H1 (cell line): ENCODE measurements around the gene ZNF764. TPM values are rescaled to one million over a fixed set of nuclear protein-coding genes. Genes with fewer than 3 reads are reported as not detected.
"Not testable (repeated sequence)": the region's sequence is repeated elsewhere in the genome, so short reads cannot be mapped to it uniquely, and the experiment has no call there.

Experiments used
- CTCF ChIA-PET: fragments of 300-600 bp; sonication (Branson Sonifier 250); formaldehyde crosslinking; loops from one replicate; lab custom pipeline; 2021; ENCODE audit not compliant: partially characterized antibody; lab: Charles Lee
- POLR2A ChIA-PET: fragments of 300-600 bp; sonication (Branson Sonifier 250); formaldehyde crosslinking; loops from one replicate; lab custom pipeline; 2021; ENCODE audit warnings: inconsistent platforms; ENCODE audit not compliant: partially characterized antibody; lab: Charles Lee
- DNase-seq, 2 experiments: peaks; one replicate each; pipeline versions ENCODE4 v3.0.0 to v3.0.0-alpha.2; 2010 to 2022; ENCODE audit warnings: low spot score in 2 of 2, low read depth in 1 of 2, mixed read lengths in 1 of 2
- FAIRE-seq: peaks from 2 replicates; lab custom pipeline; 2011; peaks lifted over from hg19 to GRCh38; lab: Jason Lieb, UNC
- H2AFZ ChIP-seq: 2 replicates; pipeline ENCODE4 v1.8.1; 2012; ENCODE audit warnings: low read length, inconsistent platforms
- H2AK5ac ChIP-seq: 2 replicates; pipeline ENCODE4 v1.6.1; 2013; ENCODE audit warnings: low read depth, low read length
- H2BK120ac ChIP-seq: replicated peaks from 2 replicates; pipeline ENCODE3; 2013; ENCODE audit warnings: low read depth, low read length, inconsistent platforms
- H2BK12ac ChIP-seq: 2 replicates; pipeline ENCODE4 v1.6.1; 2013; ENCODE audit warnings: low read depth, low read length
- H2BK15ac ChIP-seq: 2 replicates; pipeline ENCODE4 v1.6.1; 2013; ENCODE audit warnings: low read length
- H2BK20ac ChIP-seq: 2 replicates; pipeline ENCODE4 v1.6.1; 2013; ENCODE audit warnings: low read length
- H2BK5ac ChIP-seq: 2 replicates; pipeline ENCODE4 v1.6.1; 2013; ENCODE audit warnings: low read depth, low read length
- H3K14ac ChIP-seq: 2 replicates; pipeline ENCODE4 v1.6.1; 2013; ENCODE audit warnings: inconsistent platforms; ENCODE audit not compliant: insufficient read length
- H3K18ac ChIP-seq: 2 replicates; pipeline ENCODE4 v1.6.1; 2013; ENCODE audit warnings: low read length; ENCODE audit errors: extremely low read depth
- H3K23ac ChIP-seq: 2 replicates; pipeline ENCODE4 v1.6.1; 2013; ENCODE audit warnings: inconsistent platforms; ENCODE audit not compliant: insufficient read length
- H3K23me2 ChIP-seq: 2 replicates; pipeline ENCODE4 v1.6.1; 2013; ENCODE audit warnings: low read depth, low read length
- H3K27ac ChIP-seq: 2 replicates; pipeline ENCODE4 v1.6.1; 2011; ENCODE audit warnings: low read depth, low read length, inconsistent platforms
- H3K27me3 ChIP-seq, 4 experiments: replicated peaks in 1 of 4; 1 replicate in 1 of 4; 2 replicates in 3 of 4; pipeline versions ENCODE4 v1.6.1 to v1.8.1; 2011 to 2013; ENCODE audit warnings: low read length in 3 of 4, mild to moderate bottlenecking in 3 of 4, inconsistent platforms in 2 of 4, mixed read lengths in 2 of 4, moderate library complexity in 1 of 4; ENCODE audit not compliant: control insufficient read depth in 3 of 4, insufficient read depth in 3 of 4; ENCODE audit errors: extremely low read depth in 1 of 4
- H3K36me3 ChIP-seq, 4 experiments: 2 replicates each; pipeline versions ENCODE4 v1.6.1 to v1.8.1; 2011 to 2013; ENCODE audit warnings: mild to moderate bottlenecking in 4 of 4, low read length in 3 of 4, moderate library complexity in 2 of 4, control low read depth in 1 of 4, inconsistent platforms in 1 of 4; ENCODE audit not compliant: insufficient read depth in 4 of 4, control insufficient read depth in 2 of 4
- H3K4ac ChIP-seq: replicated peaks from 2 replicates; pipeline ENCODE3; 2013; ENCODE audit warnings: low read length, low read depth, mixed read lengths, inconsistent platforms; ENCODE audit not compliant: insufficient read length
- H3K4me1 ChIP-seq, 4 experiments: replicated peaks in 1 of 4; 1 replicate in 1 of 4; 2 replicates in 3 of 4; pipeline versions ENCODE4 v1.6.1 to v1.8.1; 2011 to 2013; ENCODE audit warnings: low read length in 3 of 4, inconsistent platforms in 2 of 4, mixed read lengths in 1 of 4; ENCODE audit not compliant: insufficient read depth in 4 of 4, control insufficient read depth in 3 of 4
- H3K4me2 ChIP-seq, 2 experiments: 2 replicates each; pipeline versions ENCODE4 v1.6.1 to v1.8.1; 2011 to 2013; ENCODE audit warnings: low read depth in 2 of 2, low read length in 2 of 2, control low read depth in 1 of 2, inconsistent platforms in 1 of 2, mild to moderate bottlenecking in 1 of 2; ENCODE audit not compliant: insufficient read depth in 1 of 2
- H3K4me3 ChIP-seq, 4 experiments: fragments of 200-600, 300-600 bp in 1 of 4; sonication (generic), shearing (Covaris generic), sonication (Bioruptor Twin) in 1 of 4; 2 replicates each; pipeline versions ENCODE4 v1.5.1 to v1.8.1; 2011 to 2016; ENCODE audit warnings: low read length in 4 of 4, low read depth in 3 of 4, control low read depth in 2 of 4, inconsistent platforms in 2 of 4, mild to moderate bottlenecking in 2 of 4, mixed read lengths in 1 of 4, moderate library complexity in 1 of 4; ENCODE audit not compliant: insufficient read depth in 2 of 4; ENCODE audit errors: extremely low read depth in 1 of 4
- H3K56ac ChIP-seq: replicated peaks from 2 replicates; pipeline ENCODE3; 2013; ENCODE audit warnings: low read depth, mild to moderate bottlenecking, mixed read lengths, low read length, inconsistent platforms; ENCODE audit not compliant: insufficient read length
- H3K79me1 ChIP-seq: 2 replicates; pipeline ENCODE4 v1.6.1; 2013; ENCODE audit warnings: low read depth, low read length, control low read depth
- H3K79me2 ChIP-seq, 2 experiments: 2 replicates each; pipeline versions ENCODE4 v1.6.1 to v1.8.1; 2012 to 2013; ENCODE audit warnings: low read length in 2 of 2, mild to moderate bottlenecking in 2 of 2, inconsistent platforms in 1 of 2; ENCODE audit not compliant: insufficient read depth in 2 of 2, control insufficient read depth in 1 of 2
- H3K9ac ChIP-seq, 4 experiments: replicated peaks in 1 of 4; 1 replicate in 1 of 4; 2 replicates in 3 of 4; pipeline versions ENCODE4 v1.6.1 to v1.8.1; 2011 to 2013; ENCODE audit warnings: low read depth in 3 of 4, low read length in 3 of 4, control low read depth in 2 of 4, mild to moderate bottlenecking in 2 of 4, moderate library complexity in 2 of 4, inconsistent platforms in 1 of 4; ENCODE audit errors: extremely low read depth in 1 of 4
- H3K9me3 ChIP-seq, 2 experiments: 2 replicates each; pipeline versions ENCODE4 v1.6.1 to v1.8.1; 2012 to 2013; ENCODE audit warnings: mild to moderate bottlenecking in 2 of 2, moderate library complexity in 2 of 2, control low read depth in 1 of 2, inconsistent platforms in 1 of 2, low read depth in 1 of 2, low read length in 1 of 2, mixed read lengths in 1 of 2; ENCODE audit not compliant: insufficient read depth in 2 of 2
- H4K20me1 ChIP-seq, 2 experiments: replicated peaks in 1 of 2; 2 replicates each; pipeline versions ENCODE3 to v1.8.1; 2011 to 2013; ENCODE audit warnings: inconsistent platforms in 2 of 2, low read length in 2 of 2, mild to moderate bottlenecking in 1 of 2; ENCODE audit not compliant: insufficient read depth in 2 of 2, control insufficient read depth in 1 of 2
- H4K5ac ChIP-seq: 2 replicates; pipeline ENCODE4 v1.6.1; 2013; ENCODE audit warnings: low read length, low read depth, mixed read lengths, inconsistent platforms; ENCODE audit not compliant: insufficient read length
- H4K8ac ChIP-seq: 2 replicates; pipeline ENCODE4 v1.8.0; 2013; ENCODE audit warnings: mild to moderate bottlenecking, moderate library complexity, low read length, inconsistent platforms; ENCODE audit not compliant: insufficient read depth; ENCODE audit errors: extremely low read depth
- H4K91ac ChIP-seq: replicated peaks from 2 replicates; pipeline ENCODE3; 2013; ENCODE audit warnings: low read length, mixed read lengths, inconsistent platforms; ENCODE audit not compliant: insufficient read length
- WGBS, 2 experiments: shearing (Covaris generic) in 1 of 2; methylation state at CpG; one replicate each; pipeline versions ENCODE4 v1.1.6 to v1.1.7; 2013 to 2015; ENCODE audit warnings: low lambda C conversion rate in 2 of 2, mixed read lengths in 2 of 2, inconsistent platforms in 1 of 2, low coverage in 1 of 2, missing lambda C conversion rate in 1 of 2; ENCODE audit not compliant: insufficient replicate concordance in 2 of 2, insufficient coverage in 1 of 2, insufficient read length in 1 of 2; ENCODE audit errors: extremely low coverage in 1 of 2, missing lambda C conversion rate in 1 of 2; 5-methylcytosine and 5-hydroxymethylcytosine counted together
- polyA plus RNA-seq, 7 experiments: library from polyadenylated mRNA; depleted of rRNA in 3 of 7; stranded (reverse) in 5 of 7; unstranded in 2 of 7; fragments of >200 nt in 5 of 7; fragments of 200-250 nt in 2 of 7; gene quantifications; 1 replicate in 5 of 7; 2 replicates in 1 of 7; 4 replicates in 1 of 7; pipeline versions ENCODE4 v1.2.1 to v1.2.3, GENCODE V29; 2011 to 2013; ENCODE audit warnings: missing spikeins in 2 of 7, mixed read lengths in 2 of 7
- total RNA-seq: library from RNA; stranded (reverse); fragmentation: NEBNext Ultra II Directional; extraction: Animal tissue kit (Norgen Biotek cat#: 25700); gene quantifications from 2 replicates; pipeline ENCODE4 v1.2.1, GENCODE V29; 2021

ZNF764 gene
- total and polyA plus RNA-seq, 2 of the 8 experiments (the other 6 are each of a cell fraction or from before 2014, with no cell fraction given) = 5.7 to 7.7 TPM

DNA sequence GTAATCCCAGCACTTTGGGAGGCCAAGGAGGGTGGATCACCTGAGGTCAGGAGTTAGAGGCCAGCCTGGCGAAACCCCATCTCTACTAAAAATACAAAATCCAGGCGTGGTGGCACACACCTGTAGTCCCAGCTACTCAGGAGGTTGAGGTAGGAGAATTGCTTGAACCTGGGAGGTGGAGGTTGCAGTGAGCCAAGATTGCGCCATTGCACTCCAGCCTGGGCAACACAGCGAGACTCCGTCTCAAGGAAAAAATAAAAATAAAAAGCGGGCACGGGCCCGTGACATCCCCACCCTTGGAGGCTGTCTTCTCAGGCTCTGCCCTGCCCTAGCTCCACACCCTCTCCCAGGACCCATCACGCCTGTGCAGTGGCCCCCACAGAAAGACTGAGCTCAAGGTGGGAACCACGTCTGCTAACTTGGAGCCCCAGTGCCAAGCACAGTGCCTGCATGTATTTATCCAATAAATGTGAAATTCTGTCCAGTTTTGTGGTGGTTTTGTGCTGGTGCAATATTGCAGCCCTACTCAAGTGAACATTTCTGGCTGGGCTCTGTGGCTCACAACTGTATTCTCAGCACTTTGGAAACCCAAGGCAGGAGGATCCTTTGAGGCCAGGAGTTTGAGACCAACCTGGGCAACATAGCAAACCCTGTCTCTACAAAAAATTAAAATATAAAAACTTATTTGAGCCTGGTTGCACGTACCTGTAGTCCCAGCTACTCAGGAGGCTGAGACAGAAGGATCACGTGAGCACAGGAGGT is 35.3 kb downstream of the ZNF764 start:
- POLR2A ChIA-PET = interaction anchor here (0.6 to 5.7 kb wide), 3 partner anchors 9 to 14 kb away, joined by 3 to 48 read pairs (median 3); partner anchors contain the start of gene ZNF747
- not testable (repeated sequence) for H2BK12ac ChIP-seq, FAIRE-seq, H3K27ac ChIP-seq, H3K23ac ChIP-seq, H3K18ac ChIP-seq, H3K79me2 ChIP-seq, H2BK5ac ChIP-seq, H4K5ac ChIP-seq, H2BK15ac ChIP-seq, H3K4me2 ChIP-seq, H4K91ac ChIP-seq, H2BK120ac ChIP-seq, H3K56ac ChIP-seq, H2AFZ ChIP-seq, H4K20me1 ChIP-seq, H3K9me3 ChIP-seq, DNase-seq, H2AK5ac ChIP-seq, H3K27me3 ChIP-seq, H3K9ac ChIP-seq, H3K14ac ChIP-seq, H4K8ac ChIP-seq, H3K79me1 ChIP-seq, H3K4me1 ChIP-seq, H3K4me3 ChIP-seq, H3K23me2 ChIP-seq, H3K4ac ChIP-seq, H2BK20ac ChIP-seq
- H3K36me3 ChIP-seq = peaks cover 0 to 11% (median 0%) of the 10 kb centered on the region in 4 experiments; a peak in 1 of 8 replicates
- CTCF ChIA-PET = interaction anchor here (0.9 to 1.7 kb wide), 5 partner anchors 13 to 92 kb away, joined by 3 to 7 read pairs (median 4); no protein-coding TSS in a partner anchor
- 82% methylated on average over 12 of the region's 12 CpGs; no CpG with 5 or more reads in 1 of the 2 experiments for WGBS, 2 experiments
